HG03521 (cell line): ENCODE measurements around the gene KCNIP1.
"Not testable (repeated sequence)": the region's sequence is repeated elsewhere in the genome, so short reads cannot be mapped to it uniquely, and the experiment has no call there.

Experiments used
- ATAC-seq: cut with Tn5 transposase; IDR thresholded peaks from one replicate; pipeline ENCODE4 v1.9.1; 2021; ENCODE audit warnings: mild to moderate bottlenecking, moderate library complexity; ENCODE audit not compliant: unreplicated experiment

The KCNIP1 gene

DNA sequence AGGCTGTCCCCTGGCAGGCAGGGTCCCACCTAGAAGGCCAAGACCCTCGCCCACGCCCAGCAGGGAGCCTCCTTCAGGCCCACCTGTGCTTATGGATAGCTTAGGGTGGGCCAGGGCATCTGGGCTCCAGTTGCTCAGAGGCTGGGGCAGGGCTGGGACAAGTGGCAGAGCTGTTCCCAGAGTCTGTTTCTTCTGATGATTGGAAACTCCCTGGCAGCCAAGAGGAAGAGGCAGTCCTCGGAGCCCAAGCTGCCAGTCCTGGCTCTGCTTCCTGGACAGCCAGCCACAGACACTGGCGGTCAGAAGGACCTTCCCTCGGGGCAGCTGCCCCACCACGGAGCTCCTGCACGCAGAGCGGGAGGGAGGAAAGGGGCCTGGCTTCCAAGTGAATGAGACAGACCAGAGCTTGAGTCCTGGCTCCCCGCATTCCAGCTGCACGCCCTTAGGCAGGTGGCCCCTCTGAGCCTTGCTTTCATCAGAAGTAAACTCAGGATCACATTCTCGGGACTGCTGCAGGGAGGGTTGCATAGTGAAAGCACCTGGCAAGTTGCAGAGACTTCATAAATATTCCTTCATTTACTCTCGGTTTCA is 241.8 kb downstream of the KCNIP1 start:
- no peak for ATAC-seq

DNA sequence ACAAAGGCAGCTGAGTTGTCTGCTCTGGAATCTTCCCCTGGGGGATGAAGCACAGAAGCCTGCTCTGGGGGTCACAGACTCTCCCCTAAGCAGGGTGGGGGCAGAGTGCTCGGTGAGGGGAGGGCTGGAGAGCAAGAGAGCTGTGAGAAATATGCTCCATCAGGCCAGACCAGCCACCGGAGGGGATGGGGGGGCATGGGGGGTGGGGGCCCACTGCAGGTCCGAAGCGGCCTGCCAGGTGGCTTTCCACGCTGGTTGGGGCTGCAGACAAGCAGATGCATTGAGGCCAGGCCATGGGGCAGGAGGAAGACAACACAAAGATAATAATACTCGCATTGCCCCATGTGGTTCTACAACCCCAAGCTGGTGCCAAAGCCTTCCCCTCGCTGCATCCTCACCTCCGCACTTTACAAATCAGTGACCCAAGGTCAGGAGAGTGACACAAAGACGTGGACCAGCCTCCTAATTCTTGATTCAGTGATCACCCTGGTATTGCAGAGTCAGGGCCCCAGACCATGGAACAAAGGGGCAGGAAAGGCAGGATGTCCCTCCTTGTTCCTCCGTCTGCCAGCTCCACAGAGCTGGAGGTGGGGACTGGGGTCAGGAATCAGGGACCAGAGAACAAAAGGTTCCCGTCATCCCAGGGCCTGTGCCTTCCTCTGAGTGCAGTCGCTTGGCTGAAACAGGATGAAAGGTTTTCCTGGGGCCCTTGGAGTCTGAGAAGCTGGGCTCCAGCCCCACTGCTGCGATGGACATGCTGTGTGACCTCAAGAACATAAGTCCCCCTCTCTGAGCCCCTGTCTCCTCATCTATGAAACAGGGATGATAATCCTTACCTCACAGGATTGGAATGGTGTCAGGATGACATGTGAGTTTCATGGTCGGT is 242.5 kb downstream of the KCNIP1 start:
- no peak for ATAC-seq

DNA sequence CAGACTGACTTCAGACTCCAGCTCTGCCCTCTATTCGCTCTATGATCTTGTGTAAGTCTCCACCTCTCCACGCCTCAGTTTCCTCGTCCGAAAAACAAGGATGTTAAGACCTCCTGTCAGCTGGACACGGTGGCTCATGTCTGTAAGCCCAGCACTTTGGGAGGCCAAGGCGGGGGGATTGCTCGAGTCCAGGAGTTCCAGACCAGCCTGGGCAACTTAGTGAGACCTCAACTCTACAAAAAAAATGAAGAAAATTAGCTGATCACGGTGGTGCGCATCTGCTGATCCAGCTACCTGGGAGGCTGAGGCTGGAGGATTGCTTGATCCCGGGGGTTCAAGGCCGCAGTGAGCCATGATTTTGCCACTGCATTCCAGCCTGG is 243.1 kb downstream of the KCNIP1 start:
- ATAC-seq: no peak

DNA sequence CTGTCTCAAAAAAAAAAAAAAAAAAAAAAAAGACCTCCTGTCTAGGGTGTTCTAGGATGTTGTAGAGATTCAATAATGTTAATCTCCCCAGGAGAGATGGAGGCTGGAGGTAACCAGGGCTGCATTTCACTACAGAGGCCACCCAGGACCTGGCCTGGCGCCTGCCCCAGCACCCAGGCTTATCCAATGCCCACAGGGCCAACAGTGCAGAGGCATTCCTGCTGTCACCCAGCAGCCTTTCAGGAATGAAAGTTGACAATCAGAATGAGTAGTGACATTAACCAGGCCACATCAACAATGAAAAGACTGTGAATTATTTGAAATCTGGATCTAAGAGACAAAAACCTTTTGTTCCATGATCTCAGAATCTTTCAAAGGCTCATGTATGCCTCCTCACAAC is 243.5 kb downstream of the KCNIP1 start:
- no peak for ATAC-seq

DNA sequence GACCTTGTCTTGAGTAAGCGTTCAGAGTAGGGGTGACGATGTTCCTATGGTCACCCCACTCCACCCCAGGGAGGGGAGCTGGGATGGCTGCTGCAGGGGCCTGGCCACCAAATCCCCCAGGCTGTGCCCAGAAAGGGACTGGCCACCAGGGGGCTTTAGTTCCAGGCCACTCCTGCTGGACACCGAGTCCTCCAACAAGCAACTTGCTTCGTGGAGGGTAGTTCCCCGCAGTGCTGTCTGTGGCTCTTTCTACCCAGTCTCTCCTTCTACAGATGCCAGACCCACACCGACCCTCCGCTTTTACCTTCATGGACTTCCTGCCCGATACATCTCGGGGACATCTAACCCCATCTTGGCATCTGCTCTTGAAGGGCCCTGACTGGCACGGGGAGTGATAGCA is 244.0 kb downstream of the KCNIP1 start:
- no peak for ATAC-seq

DNA sequence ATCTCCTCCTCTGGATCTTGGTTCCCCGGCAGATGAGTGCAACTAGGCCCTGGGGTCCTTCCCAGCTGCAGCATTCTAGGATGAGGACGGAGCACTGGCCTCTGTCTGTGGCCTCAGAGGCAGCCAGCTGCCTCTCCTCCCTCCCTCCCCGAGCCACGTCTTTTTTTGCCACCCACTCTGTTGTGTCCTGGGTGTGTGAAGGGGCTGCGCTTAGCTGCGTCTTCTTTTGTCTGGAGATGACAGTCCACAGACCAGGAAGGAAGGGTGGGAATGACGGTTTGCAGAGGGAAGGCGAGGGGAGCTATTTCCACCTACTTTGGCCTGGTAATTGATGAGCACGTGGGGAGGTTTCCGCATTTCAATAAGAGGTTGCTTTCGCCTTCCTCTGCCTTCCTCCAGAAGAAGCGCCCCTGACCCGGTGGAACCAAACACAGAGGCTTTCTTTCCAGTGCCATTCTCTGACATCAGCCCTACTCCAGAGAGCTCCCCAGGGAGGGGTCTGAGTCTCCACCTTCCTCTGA is 245.2 kb downstream of the KCNIP1 start:
- ATAC-seq: no peak

DNA sequence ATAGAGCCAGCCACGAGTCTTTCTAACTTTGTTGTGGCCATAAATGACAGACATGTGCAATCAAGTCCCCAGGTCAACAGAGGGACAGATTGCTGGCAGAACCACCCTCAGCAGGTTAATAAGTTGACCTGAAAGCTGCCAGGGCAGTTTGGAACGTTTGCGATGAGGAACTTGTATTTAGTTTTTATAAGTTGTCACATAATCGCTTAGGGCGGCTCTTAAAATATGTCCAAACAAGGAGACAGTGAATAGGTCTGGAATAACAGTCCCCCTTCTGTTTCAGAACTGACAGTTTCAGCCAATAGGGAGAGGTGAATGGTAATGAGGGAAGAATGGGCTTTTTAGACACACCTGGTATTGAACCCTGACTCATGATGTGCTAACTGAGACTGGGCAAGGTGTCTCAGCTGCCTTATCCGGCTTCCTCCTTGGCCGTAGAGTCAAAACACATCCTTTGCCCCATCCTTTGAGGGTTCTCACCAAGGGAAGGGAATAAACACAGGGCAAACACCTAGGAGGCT is 246.2 kb downstream of the KCNIP1 start:
- no peak for ATAC-seq

DNA sequence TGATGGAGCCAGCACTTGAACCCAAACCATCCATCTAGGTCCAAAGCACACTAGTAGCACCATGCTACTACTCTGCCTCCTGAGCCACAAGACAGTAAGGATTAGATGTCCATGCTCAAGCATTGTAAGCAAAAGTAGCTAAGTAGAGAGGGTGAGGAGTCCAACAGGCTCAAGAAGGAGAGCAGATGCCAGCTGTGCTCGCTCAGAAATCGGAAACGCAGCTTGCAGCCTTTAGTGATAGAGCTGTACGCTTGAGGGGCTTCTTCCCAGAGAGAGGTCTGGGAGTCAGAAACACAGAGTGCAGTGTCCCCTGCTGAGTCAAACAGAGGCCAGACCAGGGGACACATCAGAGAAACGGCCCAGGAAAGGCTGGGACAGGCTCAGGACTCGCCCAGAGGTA is 247.0 kb downstream of the KCNIP1 start:
- no peak for ATAC-seq

DNA sequence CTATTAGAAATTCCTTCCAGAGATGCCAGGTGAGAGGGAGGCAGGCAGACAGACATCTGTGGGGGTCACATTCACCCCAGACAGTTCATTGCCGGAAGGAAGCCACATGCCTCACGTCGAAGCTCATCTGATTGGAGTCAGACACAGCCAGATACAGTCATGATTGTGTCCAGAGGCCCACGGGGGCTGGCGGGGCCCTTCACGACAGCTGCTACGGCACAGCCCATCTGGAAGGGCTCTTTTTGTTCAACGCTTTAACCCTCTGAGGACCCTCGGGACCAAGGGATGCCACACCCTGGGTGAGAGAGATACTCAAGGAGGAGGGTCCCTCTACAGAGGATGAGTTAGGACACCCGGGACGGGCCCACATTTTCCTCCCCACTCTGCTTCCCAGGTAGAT is 247.8 kb downstream of the KCNIP1 start:
- no peak for ATAC-seq

DNA sequence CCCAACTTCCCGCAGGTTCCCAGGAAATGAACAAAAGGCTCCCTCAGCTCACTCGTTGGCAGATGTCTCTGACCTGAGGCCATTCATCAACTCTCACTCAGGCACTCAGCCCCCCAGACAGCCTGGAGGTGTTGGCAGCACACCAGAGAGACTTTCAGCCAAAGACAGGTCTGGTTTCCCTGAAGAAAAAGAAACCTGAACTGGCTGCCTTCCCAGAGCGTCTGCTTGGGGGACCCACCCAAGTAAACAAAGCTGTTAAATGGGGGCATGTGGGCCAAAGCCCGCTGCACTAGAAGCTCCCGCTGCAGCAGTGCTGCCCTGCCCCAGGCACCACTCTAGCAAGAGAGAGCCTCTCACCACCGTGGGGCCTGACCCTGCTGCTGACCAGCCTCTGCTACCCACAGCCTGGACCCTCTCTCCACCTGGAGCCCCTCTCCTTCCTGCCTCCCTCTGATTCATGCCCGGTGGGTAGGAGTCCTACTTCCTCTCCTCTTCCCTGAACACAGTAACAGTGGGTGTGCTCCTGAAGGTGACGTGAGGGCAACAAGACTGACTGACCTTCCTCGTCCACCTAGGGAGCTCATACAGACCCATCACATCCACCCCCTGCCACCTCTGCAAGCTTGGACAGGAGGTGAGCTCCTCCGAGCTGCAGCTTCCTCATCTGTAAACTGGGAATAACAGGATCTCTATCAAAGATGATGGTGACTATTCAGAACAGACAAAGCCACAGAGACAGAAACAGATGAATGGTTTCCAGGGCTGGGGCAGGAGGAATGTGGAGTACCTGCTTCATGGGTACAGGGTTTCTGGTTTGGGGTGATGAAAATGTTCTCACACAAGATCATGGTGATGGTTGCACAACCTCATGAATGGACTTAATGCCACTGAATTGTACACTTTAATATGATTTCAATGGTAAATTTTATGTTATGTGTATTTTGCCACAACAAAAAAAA is 248.7 kb downstream of the KCNIP1 start:
- ATAC-seq: no peak

DNA sequence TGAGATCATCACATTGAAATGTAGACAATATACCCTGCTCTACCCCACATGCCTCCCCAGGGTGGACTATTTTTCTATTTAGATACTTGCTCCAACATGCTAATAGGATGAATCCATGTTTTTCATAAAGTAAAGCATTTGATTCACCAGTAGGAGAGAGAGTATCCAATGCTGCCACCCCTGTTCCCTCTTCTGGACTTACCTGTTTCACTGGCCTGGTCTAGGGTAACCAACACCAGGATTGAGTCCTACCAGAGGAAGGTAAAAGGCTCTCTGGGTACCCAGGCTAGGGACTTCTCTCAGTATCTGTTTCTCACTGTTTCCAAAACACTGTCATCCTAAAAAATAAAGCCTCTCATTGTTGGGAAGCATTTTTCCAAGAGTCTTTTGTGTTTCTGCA is 249.5 kb downstream of the KCNIP1 start:
- no peak for ATAC-seq

DNA sequence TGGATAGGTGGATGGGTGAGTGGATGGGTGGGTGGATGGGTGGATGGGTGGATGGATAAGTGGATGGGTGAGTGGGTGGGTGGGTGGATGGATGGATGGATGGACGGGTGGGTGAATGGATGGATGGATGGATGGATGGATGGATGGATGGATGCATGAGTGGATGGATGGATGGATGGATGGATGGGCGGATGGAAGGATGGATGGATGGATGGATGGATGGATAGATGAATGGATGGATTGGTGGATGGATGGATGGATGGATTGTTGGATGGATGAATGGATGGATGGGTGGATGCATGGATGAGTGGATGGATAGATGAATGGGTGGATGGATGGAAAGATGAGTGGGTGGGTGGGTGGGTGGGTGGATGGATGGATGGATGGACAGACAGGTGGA is 250.7 kb downstream of the KCNIP1 start:
- ATAC-seq: not testable (repeated sequence)

DNA sequence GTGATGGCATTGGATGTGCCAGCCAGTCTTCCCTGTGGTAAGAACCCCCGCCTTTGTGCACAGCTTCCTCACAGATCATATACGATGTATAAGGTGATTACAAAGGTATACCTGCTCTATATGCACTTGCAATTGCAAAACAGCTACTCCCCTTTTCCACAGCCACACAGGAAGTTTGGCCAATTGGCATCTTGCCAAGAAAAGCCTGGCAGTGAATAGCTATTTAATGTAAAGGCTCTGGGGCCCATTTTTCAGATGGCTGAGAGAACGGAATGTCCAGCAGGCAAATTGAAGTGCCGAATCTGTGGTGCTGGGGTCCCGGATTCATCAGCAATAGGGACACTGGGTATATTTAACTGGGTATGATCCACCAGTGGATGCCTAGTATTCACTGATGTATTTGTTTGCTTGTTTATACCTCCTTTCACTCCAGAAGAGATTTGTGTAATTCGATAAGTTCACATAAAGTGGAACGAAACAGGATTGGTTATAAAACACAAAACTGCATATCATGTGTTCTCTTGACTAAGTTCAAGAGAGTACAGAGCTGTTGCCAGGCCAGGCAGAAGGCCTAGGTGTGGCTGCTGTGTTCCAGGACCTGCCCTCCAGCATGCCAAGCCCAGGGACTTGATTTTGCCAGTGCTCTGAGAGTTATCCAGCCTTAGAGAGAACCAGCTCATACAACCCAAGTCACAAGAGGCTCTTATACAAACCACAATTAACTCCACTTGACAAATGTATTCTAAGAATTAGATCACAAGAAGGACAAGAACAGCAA is 252.0 kb downstream of the KCNIP1 start:
- no peak for ATAC-seq

DNA sequence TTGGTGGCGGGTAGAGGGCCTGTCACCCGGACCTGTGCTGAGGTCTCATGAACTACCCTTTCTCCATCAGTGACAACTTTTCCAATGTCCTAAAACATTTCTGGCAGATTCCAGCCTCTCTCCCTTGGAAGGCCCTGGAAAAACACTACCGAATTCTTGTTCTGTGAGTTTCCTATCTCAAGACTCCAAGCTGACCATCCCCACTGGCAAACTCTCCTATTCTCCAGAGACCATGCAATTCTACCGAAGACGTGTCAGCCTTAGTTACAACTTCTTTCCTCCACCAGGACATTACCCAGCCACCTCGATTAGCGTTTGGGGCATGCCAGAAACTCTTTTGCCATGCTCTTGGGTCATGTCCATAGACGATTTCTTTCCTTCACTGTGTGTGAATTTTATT is 252.9 kb downstream of the KCNIP1 start:
- no peak for ATAC-seq

DNA sequence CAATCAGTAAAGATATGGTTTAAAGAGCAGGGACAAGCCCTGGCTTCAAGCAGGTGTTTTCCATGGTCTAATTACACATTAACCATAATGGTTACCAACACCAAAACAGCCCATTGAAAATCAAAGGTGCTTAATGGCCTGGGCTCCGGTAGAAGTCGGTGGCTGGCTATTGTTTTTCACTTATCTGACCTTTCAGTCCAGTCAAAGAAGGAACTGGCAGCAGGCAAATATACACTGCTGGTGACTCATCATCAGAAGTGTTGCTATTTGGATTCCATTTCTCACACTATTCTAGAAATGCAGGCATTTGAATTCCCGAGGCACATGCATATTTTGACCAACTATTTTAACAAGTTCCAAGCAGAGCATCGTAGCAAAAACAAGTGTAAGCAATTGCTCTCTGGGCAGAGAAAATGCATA is 253.4 kb downstream of the KCNIP1 start:
- ATAC-seq: peak; percentile 66

DNA sequence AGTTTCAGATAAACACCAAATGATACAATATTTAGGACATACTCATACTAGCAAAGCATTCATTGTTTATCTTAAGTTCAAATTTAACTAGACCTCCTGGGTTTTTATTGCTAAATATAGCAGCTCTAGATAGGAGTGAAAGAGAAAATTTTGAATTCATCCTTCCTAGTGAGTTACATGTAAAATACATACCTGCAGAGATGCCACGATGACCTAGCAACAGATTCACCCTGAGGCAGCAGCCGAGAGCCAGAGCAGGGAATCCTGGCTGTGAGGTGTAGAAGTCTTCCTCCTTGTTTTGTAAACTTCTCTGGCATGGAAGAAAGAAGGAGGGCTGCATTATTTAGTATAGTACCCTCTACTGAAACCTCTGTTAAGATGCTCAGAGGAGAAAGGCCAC is 253.8 kb downstream of the KCNIP1 start:
- no peak for ATAC-seq

DNA sequence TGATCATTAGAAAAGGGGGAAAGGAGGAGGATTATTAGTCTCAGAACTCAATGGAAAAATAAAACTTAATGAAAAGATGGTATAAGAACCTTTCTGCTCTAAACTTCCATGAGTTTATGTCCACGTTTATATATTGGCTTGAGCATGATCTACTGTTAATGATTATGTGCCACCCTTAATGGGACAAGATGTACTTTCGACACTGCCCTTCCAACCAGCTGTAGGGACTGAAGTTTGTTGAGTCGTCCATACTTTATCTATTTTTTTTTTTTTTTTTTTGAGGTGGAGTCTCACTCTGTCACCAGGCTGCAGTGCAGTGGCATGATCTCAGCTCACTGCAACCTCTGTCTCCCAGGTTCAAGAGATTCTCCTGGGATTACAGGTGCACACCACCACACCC is 254.7 kb downstream of the KCNIP1 start:
- no peak for ATAC-seq

DNA sequence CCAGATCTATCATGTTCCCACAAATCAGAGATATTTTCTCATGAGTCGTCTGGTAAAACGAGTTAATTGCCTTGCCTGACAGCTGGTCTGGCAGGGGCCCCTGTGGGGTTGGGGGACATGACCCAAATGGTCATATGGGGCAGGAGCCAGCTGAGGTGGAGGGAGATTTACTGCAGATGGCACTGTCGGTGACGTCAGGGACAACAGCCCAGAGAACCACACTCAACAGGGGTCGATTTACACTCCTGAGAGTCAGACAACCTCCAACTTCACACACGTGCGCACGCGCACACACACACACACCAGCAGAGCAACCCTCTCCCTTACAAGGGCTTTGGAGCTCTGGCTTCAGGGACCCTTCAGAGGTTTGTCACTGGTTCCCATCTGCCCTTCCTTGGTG is 256.3 kb downstream of the KCNIP1 start:
- ATAC-seq: no peak

DNA sequence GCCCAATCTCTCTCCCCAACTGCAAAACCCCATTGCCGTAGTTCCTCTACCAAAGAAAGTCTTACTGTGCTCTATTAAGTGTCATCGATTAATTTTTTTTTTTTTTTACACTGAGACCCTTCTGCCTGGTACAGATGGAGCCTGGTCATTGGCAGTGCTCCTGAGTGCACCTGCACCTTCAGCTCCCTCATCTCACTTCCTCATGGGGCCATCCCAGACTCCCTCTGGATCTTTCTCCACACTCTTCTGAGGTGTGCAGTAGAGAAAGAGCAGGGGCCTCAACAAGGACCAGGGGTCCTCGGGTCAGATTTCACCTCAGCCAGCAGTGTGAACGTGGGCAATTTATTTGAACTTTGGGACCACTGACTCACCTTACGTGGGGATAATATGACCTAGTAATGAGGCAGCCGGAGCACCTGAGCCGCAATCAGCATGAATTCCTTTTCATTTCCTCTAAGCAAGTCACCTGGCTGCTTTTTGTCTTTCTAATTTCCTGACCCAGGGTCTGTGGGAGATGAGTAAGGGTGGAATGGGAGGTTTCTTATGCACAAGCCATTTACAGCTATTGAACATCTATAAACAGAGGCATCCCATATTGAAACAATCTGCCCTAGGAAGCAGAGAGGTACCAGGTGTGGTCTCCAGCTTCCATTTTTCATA is 257.4 kb downstream of the KCNIP1 start:
- no peak for ATAC-seq

DNA sequence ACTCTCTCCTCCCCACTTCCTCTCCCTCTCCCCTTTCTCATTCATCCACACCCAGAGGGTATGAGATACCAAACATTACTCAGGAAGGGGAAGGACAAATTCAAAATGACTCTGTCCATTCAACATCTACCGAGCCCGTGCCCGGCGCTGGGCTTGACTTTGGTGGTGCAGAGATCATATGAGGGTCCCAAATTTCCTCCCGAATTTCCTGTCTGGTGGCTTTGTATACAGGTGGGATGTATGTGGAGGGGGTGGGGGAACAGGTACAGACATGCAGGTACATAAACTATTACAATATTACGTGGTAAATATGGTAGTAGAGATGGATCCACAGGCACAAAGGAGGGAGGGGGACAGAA is 257.9 kb downstream of the KCNIP1 start:
- no peak for ATAC-seq
